Body of pancreas (tissue), 4 donors: ENCODE data around the gene KXD1.

Experiments used
- CTCF ChIP-seq, 7 experiments: fragments of 450-650 bp in 4 of 7; fragments of 200-600 bp in 3 of 7; sonication (generic) in 3 of 7; IDR thresholded peaks; one replicate each; pipeline ENCODE4 v1.5.1; 2016 to 2019; ENCODE audit warnings: antibody characterized with exemption in 7 of 7
- POLR2A ChIP-seq, 3 donors: fragments of 450-650 bp; IDR thresholded peaks; one replicate each; pipeline ENCODE4 v1.6.1; 2016; ENCODE audit warnings: antibody characterized with exemption in 3 of 3, mild to moderate bottlenecking in 2 of 3

GRCh38 chr19:18588611-18589379 lies 31.1 kb downstream of the KXD1 start, which contains the start of gene REX1BD:
- peak; percentile 84 to 94 (median 88) for TF ChIP-seq CTCF (IDR thresholded peaks at IDR 0.05)
- TF ChIP-seq POLR2A (IDR thresholded peaks at IDR 0.05): peak; percentile 44 to 64 (median 60)
